Measurements from ENCODE around the gene BTG4.

DNA sequence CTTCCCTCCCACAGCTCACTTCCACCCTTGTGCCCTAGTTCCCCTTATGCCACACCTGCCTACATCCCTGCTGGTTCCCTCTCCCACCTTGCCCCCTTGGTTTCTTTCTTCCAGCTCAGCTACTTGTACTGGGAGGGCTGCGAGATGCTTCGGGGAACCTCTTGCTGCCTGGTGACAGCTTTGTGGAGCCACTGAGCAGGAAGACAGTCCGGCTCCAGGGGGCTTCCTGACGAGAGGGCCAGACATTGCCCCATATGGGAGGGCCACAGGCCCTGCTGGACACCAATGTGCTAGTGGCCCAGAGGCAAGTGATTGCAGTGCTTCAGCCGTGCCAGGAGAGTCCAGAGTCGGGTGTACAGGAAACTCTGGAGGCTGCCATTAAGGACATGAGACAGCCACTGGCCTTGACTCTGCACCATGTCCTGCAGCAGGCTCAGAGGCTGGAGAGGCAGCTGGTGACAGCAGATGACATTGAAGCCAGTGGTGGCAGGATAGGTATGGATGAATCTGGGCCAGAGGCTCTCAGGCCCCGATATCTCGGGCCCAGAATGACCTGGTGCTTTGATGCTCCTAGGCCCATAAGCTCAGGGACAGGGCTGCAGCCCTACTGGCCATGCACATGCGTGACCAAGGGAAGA is 54.3 kb downstream of the BTG4 start:
- TF ChIP-seq, protein P1, sequence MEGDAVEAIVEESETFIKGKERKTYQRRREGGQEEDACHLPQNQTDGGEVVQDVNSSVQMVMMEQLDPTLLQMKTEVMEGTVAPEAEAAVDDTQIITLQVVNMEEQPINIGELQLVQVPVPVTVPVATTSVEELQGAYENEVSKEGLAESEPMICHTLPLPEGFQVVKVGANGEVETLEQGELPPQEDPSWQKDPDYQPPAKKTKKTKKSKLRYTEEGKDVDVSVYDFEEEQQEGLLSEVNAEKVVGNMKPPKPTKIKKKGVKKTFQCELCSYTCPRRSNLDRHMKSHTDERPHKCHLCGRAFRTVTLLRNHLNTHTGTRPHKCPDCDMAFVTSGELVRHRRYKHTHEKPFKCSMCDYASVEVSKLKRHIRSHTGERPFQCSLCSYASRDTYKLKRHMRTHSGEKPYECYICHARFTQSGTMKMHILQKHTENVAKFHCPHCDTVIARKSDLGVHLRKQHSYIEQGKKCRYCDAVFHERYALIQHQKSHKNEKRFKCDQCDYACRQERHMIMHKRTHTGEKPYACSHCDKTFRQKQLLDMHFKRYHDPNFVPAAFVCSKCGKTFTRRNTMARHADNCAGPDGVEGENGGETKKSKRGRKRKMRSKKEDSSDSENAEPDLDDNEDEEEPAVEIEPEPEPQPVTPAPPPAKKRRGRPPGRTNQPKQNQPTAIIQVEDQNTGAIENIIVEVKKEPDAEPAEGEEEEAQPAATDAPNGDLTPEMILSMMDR (IDR thresholded peaks at IDR 0.05), result no peak
- no peak for TF ChIP-seq POLR2A (IDR thresholded peaks at IDR 0.05)
